GM18511 (cell line): Measurements from ENCODE around the gene PDF.
"Not testable (repeated sequence)": the region's sequence is repeated elsewhere in the genome, so short reads cannot be mapped to it uniquely, and the experiment has no call there.

ENCODE experiments used
- ATAC-seq: cut with Tn5 transposase; IDR thresholded peaks from one replicate; pipeline ENCODE4 v1.9.1; 2021; ENCODE audit warnings: mild to moderate bottlenecking, moderate library complexity; ENCODE audit not compliant: unreplicated experiment

PDF gene, protein sequence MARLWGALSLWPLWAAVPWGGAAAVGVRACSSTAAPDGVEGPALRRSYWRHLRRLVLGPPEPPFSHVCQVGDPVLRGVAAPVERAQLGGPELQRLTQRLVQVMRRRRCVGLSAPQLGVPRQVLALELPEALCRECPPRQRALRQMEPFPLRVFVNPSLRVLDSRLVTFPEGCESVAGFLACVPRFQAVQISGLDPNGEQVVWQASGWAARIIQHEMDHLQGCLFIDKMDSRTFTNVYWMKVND

DNA sequence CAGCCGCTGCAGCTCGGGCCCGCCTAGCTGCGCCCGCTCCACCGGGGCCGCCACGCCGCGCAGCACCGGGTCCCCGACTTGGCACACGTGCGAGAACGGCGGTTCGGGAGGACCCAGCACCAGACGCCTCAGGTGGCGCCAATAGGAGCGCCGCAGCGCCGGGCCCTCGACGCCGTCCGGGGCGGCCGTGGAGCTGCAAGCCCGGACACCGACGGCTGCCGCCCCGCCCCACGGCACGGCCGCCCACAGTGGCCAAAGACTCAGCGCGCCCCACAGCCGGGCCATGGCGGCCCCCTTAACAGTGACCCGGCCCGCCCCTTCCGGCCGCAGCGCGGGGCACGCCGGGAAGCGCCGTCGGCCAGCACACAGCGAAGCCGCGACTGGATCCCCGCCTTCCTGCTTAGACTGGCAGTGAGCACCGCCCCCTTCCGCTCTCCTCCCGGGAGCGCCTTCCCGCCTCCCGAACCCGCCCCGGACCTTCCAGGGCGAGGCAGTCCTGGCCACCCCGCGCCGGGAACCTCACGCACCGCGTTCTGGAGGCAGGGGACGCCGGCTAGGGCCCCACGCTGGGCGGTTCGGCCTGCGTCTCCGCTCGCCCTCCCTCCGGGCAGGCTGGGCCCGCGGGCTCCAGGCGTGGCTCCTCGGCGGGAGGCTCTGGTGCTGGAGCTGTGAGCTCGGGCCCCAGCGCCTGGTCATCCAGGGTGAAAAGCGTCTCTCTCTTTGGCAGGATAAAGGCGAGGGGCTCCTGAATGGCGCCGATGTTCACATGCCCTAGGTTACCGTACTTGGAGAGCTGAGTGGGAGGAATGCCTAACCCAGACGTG is at the start of gene PDF:
PDF (minus strand) TSS at position 303 of the 824 bp plus-strand sequence; CDS start at position 285, 18 bp downstream.
- peak; percentile 93 for ATAC-seq

DNA sequence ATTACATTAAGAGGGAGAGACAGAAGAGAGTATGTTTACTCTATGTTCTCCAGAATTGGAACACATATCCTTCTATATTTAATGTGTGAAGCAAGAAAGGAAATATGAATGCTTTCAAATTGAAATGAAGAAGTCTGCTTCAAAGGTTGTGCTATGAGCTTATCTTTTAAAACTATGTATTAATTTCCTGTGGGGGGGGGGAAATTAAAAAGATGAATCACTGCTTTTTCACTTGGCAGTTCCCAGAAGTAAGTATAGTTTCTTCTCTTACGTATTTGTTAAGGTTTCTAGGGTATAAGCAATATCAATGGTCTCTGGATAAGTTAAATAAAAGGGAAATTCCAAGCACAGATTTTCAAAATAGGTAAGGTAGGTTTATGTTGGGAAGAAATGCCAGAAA is 48.4 kb upstream of the PDF start:
- no peak for ATAC-seq

DNA sequence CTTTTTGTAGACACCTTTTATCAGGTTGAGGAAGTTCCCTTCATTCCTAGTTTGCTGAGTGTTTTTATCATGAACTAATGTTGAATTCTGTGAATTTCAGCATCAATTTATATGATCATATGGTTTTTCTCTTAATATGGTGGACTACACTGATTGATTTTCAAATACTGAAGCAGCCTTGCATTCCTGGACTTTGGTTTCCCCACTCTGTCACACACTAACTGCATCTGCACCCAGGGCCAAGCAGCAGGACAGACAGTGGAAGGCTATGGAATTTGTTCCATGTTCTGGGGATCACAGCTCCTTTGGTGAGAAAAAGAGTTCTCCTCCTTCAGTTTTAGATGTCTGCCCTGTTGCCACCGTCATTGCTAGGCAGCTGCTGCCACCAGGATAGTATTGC is 47.6 kb upstream of the PDF start:
- ATAC-seq, result no peak

DNA sequence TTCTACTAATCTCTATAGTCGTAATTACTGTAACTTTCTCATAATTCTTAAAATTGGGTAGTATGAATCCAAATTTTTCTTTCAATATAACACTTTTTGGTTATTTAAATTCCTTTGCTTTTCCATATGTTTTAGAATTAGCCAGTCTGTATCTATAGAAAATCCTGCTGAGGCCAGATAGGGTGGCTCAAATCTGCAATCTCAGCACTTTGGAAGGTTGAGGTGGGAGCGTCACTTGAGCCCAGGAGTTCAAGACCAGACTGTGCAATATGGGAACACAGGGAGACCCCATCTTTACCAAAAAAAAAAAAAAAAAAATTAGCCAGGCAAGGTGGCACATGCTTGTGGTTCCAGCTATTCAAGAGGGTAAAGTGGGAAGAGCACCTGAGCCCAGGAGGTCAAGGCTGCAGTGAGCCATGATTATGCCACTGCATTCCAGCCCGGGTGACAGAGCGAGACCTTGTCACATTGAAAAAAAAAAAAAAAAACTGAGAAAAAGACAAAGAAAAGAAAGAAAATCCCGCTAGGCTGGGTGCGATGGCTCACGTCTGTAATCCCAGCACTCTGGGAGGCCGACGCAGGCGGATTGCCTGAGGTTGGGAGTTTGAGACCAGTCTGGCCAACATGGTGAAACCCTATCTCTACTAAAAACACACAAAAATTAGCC is 46.1 kb upstream of the PDF start:
- no peak for ATAC-seq

DNA sequence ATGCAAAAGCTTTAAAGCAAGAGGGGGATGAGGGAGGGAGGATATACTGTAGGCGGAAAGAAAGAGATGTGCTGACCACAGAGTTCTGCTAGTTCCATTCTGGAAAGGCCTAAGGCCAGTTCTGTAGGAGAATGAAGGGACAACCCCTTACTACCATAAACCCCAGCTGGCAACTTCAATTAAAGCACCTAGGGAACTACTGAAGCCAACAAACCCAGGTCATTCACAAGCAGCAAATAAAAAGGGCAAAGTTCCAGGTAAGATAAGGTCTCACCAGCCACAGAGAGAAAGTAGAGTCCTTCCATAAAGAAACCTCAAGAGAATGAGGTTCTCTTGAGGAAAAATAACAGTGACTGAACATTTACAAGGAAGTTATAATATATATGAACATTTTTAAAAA is 42.6 kb upstream of the PDF start:
- no peak for ATAC-seq

DNA sequence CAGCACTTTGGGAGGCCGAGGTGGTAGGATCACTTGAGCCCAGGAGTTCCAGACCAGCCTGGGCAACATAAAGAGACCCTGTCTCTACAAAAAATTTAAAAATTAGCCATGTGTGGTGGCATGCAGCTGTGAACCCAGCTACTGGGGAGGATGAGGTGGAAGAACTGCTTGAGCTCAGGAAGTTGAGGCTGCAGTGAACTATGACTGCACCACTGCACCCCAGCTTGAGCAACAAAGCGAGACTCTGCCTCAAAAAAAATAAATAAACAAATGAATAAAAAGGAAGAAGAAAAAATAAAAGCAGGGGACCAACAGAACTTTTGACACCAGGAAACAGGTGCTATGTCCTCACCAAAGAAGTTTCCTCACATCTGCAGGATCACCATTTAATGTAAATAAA is 41.2 kb upstream of the PDF start:
- no peak for ATAC-seq

DNA sequence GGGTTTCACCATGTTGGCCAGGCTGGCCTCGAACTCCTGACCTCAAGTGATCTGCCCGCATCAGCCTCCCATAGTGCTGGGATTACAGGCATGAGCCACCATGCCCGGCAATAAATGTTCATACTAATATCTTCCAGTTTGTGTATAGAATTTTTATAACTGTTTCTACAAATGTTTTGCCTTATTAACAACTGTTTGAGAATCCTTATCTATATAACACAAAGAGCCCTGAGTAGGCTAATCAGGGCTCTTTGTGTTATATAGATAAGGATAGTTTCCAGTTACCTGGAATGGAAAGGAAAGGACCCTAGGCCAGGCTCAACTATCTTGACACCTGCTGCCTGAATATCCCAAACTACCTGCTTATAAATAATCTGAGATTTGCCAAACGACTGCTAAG is 38.5 kb upstream of the PDF start:
- ATAC-seq, result no peak

DNA sequence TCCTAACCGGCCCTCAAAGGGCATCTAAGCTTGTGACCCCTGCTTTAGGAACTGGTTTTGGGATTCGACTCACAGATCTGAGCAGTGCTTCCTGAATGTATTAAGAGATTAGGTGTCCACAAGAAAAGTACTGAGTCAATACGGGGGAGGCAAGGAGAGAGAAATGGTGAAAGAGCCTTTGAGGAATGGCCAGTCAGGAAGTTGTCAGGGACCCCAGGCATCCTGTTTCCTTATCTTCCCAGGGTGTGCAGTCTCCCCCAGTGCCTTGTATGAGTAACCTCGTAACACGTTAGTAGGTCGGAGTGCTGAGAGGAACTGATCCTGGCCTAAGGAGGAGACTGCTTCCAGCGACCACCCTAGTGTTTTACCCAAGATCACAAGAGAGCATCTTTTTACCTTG is 37.6 kb upstream of the PDF start:
- no peak for ATAC-seq

DNA sequence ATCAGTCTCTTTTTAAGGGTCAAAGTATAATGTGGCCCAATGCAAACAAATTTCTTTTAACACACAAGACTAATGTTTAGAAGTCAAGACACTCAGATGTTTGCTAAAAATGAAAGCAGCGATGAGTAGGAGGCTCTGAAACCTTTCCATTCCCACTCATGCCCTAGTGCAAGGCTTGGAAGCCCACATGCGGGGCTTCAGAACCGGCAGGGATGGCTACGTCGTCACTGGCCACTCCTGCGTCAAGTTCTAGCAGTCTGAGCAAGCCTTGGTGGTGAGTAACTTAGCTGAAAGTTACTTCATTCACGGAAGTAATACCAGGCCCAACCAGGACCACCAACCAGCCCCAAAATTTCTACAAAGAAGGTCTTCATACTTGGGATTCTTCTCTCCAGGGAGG is 36.0 kb upstream of the PDF start:
- ATAC-seq, result no peak

DNA sequence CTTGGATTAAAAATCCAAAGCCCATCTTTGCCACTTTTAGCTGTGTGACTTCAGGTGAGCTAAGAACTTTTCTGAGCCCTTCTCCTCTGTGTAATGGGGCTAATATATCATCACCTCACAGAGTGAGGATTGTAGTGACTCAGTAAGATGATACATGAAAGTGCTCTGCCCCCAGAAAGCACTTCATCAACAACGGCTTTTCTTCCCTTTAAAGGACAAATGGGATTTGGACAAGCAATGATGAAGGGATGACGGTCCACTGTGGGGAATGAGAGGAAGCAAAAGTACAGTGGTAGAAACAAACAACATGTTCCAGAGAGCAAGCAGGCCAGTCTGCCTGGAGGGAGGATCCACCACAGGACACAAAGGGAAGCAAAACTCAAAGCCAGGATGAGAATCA is 35.5 kb upstream of the PDF start:
- ATAC-seq, result no peak

DNA sequence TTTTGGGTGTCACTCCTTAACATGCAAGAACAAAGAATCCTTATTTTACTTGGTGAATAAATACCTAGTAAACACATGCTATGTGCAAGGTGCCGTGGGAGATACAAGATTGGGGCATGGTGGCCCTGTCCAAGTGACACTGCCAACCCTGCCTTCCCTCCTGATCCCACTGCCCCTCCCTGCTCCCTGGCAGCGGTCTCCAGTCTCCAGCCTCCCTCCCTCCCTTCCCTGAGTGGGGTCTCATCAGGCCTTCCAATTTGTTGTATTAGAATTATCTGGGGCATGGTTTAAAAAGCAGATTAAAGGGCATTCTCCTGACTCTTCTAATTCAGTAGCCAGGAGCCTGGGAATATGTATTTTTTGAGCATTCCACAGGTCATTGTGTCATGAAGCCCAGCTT is 33.7 kb upstream of the PDF start:
- ATAC-seq, result no peak

DNA sequence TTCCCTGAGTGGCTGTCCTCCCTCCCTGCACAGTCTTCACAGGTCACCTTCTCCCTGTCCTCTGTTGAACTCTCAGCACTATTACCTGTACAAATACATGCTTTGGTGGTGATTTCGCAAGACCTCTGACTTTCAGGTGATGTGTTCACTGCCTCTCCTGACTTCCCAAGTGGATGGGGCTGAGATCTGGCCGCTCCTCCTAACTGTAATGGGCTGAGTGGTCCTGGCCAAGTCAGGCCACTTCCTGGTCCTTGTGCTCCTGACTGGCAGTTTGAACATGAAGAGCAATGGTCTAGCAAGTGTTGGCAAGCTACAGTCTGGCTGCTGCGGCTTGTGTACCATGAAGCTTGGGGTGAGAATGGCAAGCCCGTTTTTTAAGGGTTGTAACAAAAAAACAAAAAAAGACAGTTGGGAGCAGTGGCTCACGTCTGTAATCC is 32.9 kb upstream of the PDF start:
- no peak for ATAC-seq

DNA sequence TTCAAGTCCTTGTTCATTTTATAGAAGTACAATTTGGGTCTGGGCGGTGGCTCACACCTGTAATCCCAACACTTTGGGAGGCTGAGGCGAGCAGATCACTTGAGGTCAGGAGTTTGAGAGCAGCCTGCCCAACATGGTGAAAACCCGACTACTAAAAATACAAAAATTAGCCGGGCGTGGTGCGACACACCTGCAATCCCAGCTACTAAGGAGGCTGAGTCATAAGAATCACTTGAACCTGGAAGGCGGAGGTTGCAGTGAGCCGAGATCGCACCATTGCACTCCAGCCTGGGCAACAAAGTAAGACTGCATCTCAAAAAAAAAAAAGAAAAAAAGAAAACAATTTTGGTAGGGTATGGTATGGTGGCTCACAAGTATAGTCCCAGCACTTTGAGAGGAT is 29.7 kb upstream of the PDF start:
- ATAC-seq, result not testable (repeated sequence)

DNA sequence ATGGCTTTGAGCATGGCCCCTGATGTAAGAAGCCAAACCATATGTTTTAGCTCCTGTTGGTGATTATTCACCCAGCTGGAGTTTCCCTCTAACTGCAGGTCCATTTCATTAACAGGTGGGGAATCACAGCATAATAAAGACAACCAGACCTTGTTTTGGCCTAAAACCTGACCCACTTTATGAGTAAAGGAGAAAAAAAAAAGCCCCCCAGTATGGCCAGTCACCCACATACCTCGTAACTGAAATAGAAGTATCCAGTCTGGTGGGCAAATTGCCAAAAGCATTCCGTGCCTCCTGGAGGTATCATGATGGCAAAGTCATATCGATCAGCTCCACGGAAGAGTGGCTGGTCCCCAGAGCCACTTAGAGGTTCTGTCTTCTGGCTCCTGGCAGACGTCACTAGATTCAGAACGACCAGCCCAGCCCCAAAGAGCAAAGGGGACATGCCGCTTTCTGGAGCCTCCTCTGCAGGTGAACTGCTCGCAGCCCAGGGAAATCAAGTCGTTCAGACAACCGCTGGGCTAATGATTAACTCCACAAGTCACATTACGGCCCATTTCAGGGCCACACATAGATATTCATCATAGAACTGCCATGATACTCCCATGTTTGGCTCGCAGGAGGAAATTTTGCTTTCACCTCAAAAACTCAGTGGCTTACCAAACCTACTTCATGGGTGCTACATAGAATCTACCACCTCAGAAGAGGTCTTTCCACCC is 21.1 kb upstream of the PDF start, which contains the start of gene TMED6:
TMED6 (minus strand) TSS at position 478 of the 719 bp plus-strand sequence; CDS start at position 445, 33 bp downstream.
- ATAC-seq, result no peak

DNA sequence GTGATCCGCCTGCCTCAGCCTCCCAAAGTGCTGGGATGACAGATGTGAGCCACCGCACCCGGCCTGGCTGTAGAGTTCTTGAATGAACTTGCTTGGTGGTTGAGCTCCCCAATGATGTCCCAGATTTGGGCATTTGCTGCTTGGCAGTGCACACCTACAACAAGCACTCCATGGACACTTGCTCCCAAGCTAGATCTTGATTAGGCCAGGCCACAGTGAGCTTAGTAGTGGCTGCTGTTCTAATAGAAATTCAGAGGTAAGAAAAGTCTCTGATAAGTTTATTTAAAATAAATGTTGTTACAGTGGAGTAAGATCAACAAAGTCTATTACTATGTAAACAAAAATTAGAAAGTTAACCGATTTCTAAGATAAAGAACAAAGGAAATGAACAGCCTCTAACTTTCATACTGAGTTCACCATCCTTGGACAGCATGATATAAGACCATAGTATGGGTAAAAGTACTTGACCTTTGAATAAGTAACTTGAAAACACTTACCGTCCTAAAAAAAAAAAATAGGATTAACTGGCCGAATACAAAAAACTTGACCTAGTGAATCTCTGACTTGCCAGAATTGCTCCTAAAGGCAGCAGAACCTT is 20.2 kb upstream of the PDF start:
- no peak for ATAC-seq

DNA sequence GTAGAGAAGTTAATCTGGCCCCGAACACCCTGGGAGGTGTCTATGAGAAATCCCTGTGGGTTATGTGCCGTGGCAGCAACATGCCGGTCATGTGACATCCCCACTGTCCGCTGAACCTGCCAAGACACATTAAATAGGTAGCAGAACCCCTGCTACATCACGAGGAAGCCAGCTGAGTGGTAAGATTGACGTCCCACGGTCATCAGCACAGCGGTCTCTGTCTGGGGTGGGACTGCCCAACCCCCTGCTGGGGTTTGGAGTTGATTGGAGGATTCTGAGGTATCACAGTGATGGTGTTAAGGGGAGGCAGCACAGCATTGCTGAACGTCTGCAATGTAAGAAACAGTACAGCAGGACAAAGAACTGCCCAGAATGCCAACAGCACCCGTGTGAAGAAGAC is 19.1 kb upstream of the PDF start:
- ATAC-seq, result no peak

DNA sequence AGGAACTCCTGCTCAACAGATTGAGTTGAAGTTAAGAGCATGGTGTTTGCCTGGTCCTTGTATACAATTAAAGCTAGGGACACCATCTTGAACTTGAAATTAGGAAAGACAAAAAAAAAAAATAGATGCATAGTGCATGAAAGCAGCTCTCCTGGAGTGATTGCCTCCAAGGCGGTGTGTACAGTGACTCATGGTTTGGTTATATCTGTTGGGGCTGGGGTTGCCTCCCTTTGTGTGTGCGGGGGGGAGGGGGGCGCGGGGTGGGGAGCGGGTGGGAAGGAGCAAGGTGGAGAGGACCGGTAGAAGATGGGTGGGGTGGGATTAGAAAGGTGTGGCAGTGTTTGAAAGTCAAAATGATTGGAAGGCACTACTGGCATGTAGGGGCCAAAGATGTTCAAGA is 17.8 kb upstream of the PDF start:
- no peak for ATAC-seq

DNA sequence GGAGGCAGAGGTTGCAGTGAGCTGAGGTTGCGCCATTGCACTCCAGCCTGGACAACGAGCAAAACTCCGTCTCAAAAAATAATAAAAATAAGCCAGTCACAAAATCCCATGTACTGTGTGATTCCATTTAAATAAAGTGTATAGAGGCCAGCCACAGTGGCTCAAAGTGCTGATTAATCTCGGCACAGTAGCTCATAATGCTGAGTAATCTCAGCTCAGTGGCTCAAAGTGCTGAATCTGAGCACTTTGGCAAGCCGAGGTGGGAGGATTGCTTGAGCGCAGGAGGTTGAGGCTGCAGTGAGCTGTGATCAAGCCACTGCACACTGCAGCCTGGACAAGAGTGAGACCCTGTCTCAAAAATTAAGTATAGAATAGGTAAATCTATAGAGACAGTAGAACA is 16.3 kb upstream of the PDF start:
- no peak for ATAC-seq

DNA sequence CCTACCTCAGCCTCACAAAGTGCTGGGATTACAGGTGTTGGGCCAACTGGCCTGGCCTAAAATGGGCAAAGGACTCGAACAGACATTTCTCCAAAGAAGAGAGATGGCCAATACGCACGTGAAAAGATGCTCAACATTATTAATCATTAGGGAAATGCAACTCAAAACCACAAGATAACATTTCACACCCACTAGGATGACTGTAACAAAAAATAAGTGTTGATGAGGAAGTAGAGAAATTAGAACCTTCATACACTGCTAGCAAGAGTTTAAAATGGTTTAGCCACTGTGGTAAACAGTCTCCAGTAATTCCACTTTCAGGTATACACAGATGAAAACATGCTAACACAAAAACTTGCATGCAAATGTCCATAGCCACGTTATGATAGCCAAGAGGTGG is 15.5 kb upstream of the PDF start:
- no peak for ATAC-seq

DNA sequence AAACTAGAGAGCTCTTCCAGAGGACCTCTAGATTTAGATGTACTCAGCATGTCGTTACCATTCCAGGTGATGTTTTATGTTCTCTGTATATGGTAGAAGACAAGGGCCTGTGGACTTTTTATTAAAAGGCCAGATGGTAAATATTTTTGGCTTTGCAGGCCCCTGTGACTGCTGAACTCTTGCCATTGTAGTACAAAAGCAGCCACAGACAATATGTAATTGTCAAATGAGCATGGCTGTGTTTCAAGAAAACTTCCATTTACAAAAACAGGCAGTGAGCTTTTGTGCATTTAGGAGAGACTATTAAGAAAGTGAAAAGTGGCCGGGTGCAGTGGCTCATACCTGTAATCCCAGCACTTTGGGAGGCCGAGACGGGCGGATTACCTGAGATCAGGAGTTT is 13.8 kb upstream of the PDF start:
- ATAC-seq, result no peak

DNA sequence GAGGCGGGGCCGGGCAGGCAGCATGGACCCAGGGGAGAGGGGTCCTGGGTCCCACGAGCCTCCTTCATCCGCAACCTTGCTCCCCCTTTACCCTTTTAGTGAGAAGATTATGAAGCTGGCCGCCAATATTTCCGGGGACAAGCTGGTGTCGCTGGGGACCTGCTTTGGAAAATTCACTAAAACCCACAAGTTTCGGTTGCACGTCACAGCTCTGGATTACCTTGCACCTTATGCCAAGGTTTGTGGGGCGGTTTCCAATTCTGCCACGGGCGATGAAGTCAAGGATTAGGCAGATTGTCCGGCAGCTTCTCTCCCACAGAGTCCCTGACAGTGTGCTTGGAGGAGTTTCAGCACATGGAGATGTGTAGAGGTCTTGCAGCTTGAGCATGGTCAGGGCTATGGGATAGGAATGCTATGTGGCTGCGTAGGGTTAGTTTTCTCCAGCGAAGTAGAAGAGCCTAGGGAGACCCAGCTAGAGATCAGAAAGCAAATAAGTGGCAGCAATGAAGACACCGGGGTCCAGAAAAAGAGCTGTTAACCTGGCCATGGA is 9.8 kb upstream of the PDF start:
- no peak for ATAC-seq
